ENCODE results near the gene ALDH1B1.

- TF ChIP-seq POLR2A (IDR thresholded peaks at IDR 0.05) = no peak
- TF ChIP-seq, protein P1, sequence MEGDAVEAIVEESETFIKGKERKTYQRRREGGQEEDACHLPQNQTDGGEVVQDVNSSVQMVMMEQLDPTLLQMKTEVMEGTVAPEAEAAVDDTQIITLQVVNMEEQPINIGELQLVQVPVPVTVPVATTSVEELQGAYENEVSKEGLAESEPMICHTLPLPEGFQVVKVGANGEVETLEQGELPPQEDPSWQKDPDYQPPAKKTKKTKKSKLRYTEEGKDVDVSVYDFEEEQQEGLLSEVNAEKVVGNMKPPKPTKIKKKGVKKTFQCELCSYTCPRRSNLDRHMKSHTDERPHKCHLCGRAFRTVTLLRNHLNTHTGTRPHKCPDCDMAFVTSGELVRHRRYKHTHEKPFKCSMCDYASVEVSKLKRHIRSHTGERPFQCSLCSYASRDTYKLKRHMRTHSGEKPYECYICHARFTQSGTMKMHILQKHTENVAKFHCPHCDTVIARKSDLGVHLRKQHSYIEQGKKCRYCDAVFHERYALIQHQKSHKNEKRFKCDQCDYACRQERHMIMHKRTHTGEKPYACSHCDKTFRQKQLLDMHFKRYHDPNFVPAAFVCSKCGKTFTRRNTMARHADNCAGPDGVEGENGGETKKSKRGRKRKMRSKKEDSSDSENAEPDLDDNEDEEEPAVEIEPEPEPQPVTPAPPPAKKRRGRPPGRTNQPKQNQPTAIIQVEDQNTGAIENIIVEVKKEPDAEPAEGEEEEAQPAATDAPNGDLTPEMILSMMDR (IDR thresholded peaks at IDR 0.05) = no peak
Observed at GRCh38 chr9:38441347-38442085, 49.0 kb downstream of the ALDH1B1 start.
